Measurements from ENCODE around the gene DGUOK. TPM values are rescaled to one million over a fixed set of nuclear protein-coding genes. Genes with fewer than 3 reads are reported as not detected.

DGUOK gene
- total and polyA plus RNA-seq, 10 of the 15 experiments (the other 5 are each of a cell fraction or from before 2014, with no cell fraction given): 64.4 to 234 (median 91.4) TPM

- Histone ChIP-seq H3K4me3 (peak overlapping the region; percentile 51; the same call in 1 of the 2 replicates), H3K9me3 (replicated peaks; ENCODE audit: control insufficient read depth, insufficient read depth, low read length) (no peaks in the 10 kb centered on the region), H3K27me3 (replicated peaks in 1 of 2; ENCODE audit: control insufficient read depth in 2 of 2, insufficient read depth in 2 of 2, low read length in 1 of 2) (no peaks in the 10 kb centered on the region), H3K4me1 (ENCODE audit: control insufficient read depth, insufficient read depth, low read length) (peaks cover 38% of the 10 kb centered on the region), H4K20me1 (ENCODE audit: control insufficient read depth, insufficient read depth) (no peaks in the 10 kb centered on the region), H2AFZ (ENCODE audit: control insufficient read depth, low read depth, low read length) (peak overlapping the region; percentile 64), H3K79me2 (ENCODE audit: control insufficient read depth, insufficient read depth, low read length) (peaks cover 18% of the 10 kb centered on the region), H3K27ac (ENCODE audit: control insufficient read depth, insufficient read depth) (peak overlapping the region; percentile 92), H3K4me2 (ENCODE audit: control insufficient read depth, insufficient read depth) (peak overlapping the region; percentile 25), H3K36me3 (ENCODE audit: control insufficient read depth in 2 of 2, insufficient read depth in 2 of 2, low read length in 1 of 2) (no peaks in the 10 kb centered on the region), H3K9ac (ENCODE audit: control insufficient read depth, insufficient read depth, low read length) (peak overlapping the region; percentile 69)
- in situ Hi-C loops (cut with MboI): no loop called here
- WGBS (ENCODE audit: insufficient coverage, insufficient replicate concordance, low lambda C conversion rate, missing lambda C conversion rate): 0% methylated on average over 7 of the region's 7 CpGs
- peak; percentile 93 for FAIRE-seq
- peak; percentile 88 for DNase-seq (ENCODE audit: low read depth, low spot score)
- no TSS peak for BruUV-seq (replicated peaks)
- ChIA-PET RAD21 (ENCODE audit: unreplicated experiment) (interaction anchor here (0.6 to 3.8 kb wide), 14 partner anchors 9 to 144 kb away, joined by 3 to 23 read pairs (median 5); no protein-coding TSS in a partner anchor), POLR2A (interaction anchor here (0.7 to 3.1 kb wide), 12 partner anchors 9 to 152 kb away, joined by 3 to 25 read pairs (median 4); partner anchors contain the start of gene DGUOK), CTCF (interaction anchor here (0.5 to 4.1 kb wide), 15 partner anchors 9 to 176 kb away, joined by 3 to 17 read pairs (median 6); partner anchors contain the start of gene BOLA3), SMC1A (ENCODE audit: uncharacterized antibody, unreplicated experiment) (interaction anchor here (0.8 to 3.8 kb wide), 13 partner anchors 9 to 148 kb away, joined by 3 to 30 read pairs (median 4); partner anchors contain the start of gene TET3)
- intact Hi-C loops (cut with micrococcal nuclease; ENCODE audit: unreplicated experiment): loop anchor here (1.0 to 2.0 kb wide), 2 partner anchors 13 to 44 kb away; partner anchors contain the start of genes DGUOK and TET3
- peak; percentile 84 for ATAC-seq
- TF ChIP-seq CTCF (IDR thresholded peaks at IDR 0.05 in 2 of 3, conservative IDR thresholded peaks at IDR 0.05 in 1 of 3; ENCODE audit: control insufficient read depth in 2 of 3, extremely low read depth in 1 of 3, insufficient read depth in 1 of 3, low read depth in 3 of 3, low read length in 3 of 3) (no peak), TCF3 (IDR thresholded peaks at IDR 0.05; ENCODE audit: borderline replicate concordance, insufficient read depth, low read depth, low read length) (no peak), HCFC1 (IDR thresholded peaks at IDR 0.05; ENCODE audit: low read length) (no peak), STAT3 (IDR thresholded peaks at IDR 0.05; ENCODE audit: low read depth, low read length) (no peak), NFIC (IDR thresholded peaks at IDR 0.05; ENCODE audit: low read depth, low read length) (peak; percentile 19; the same call in 1 of the 2 replicates), PRDM15 (CRISPR knock-in tag; IDR thresholded peaks at IDR 0.05) (no peak), CBFB (IDR thresholded peaks at IDR 0.05; ENCODE audit: low read depth) (peak; percentile 39; the same call in 1 of the 2 replicates), SMARCA5 (IDR thresholded peaks at IDR 0.05) (no peak), PML (IDR thresholded peaks at IDR 0.05; ENCODE audit: low read length) (no peak), CHD4 (IDR thresholded peaks at IDR 0.05) (no peak), NKRF (conservative IDR thresholded peaks at IDR 0.05) (no peak; the same call in 1 of the 2 replicates)
These were observed 44.3 kb downstream of the DGUOK start for GRCh38 chr2:73970850-73971471.

Data from GM12878 (cell line).